Measurements from ENCODE around the gene CD9. TPM values are rescaled to one million over a fixed set of nuclear protein-coding genes. Genes with fewer than 3 reads are reported as not detected.

CD9 gene
- total RNA-seq, 2 experiments from 2014 or later, result 3.8 to 20.4 TPM

DNA sequence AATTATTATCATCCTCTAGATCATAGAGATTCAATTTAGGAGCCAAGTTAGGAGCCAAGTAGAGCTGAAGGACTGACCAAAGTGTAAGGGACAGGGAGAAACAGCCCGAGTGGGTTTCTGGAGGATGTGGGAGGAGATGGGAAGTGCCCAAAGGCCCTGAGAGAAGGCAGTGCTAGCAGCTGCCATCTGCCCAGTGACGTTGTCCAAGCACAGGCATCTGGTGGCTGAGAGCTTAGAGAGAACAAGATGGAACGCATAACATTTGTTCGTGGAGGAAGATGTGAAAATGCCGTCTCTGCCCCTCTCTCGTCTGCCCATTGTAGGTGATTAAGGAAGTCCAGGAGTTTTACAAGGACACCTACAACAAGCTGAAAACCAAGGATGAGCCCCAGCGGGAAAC lies 34.7 kb downstream of the CD9 start:
- H3K4me3 Mint-ChIP-seq, result no peak overlapping the region
- no peak overlapping the region for H3K27ac Mint-ChIP-seq
- CTCF ChIA-PET, result interaction anchor here (0.9 to 1.2 kb wide), 2 partner anchors 39 to 166 kb away, joined by 3 to 4 read pairs; no protein-coding TSS in a partner anchor
- H3K36me3 Mint-ChIP-seq, result no peaks in the 10 kb centered on the region
- ATAC-seq (no peak), DNase-seq (no peak)
- H3K27me3 Mint-ChIP-seq, result peaks cover 12% of the 10 kb centered on the region
- H3K9me3 Mint-ChIP-seq (ENCODE audit: low read depth), result no peaks in the 10 kb centered on the region
- peaks cover 29% of the 10 kb centered on the region for H3K4me1 Mint-ChIP-seq

GRCh38 chr12:6235499-6235898 lies 35.3 kb downstream of the CD9 start:
- Mint-ChIP-seq H3K36me3 (no peaks in the 10 kb centered on the region), H3K27ac (no peak overlapping the region), H3K9me3 (ENCODE audit: low read depth) (no peaks in the 10 kb centered on the region), H3K4me1 (peaks cover 23% of the 10 kb centered on the region), H3K4me3 (no peak overlapping the region), H3K27me3 (peaks cover 12% of the 10 kb centered on the region)
- ATAC-seq, result no peak
- CTCF ChIA-PET, result interaction anchor here (1.2 kb wide), 1 partner anchor 39 kb away, joined by 4 read pairs; no protein-coding TSS in a partner anchor
- DNase-seq, result no peak

DNA sequence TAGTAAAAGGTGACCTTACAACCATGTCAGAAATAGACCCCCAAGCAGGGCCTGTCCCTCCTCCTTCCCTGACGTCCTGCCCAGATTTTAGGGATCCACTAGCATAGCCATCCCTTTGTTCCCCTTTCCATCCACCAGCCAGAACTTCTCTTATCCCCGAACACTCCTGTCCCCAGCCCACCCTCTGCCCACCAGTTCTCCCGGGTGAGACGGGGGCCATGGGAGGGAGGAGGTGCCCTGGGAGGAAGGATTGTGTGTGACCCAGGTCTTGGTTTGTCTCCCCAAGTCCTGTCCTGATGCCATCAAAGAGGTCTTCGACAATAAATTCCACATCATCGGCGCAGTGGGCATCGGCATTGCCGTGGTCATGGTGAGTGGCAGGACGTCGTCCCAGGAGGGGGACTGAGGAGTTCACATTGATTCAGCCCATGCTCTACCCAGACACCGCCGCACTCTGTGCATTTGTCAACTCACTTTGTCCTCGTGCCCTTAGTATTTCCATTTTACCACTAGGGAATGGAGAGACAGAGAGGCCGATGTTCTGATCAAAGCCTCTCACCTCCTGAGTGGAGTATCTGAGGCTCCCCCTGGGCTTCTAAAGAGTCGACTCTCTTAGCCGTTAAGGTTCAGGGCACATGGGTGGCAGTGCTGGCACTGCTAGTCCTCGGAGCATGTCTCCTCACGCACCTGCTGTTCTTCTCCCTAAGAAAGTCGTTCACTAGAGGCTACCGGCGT lies 35.9 kb downstream of the CD9 start:
- no peak overlapping the region for H3K27ac Mint-ChIP-seq
- no peak overlapping the region for H3K4me3 Mint-ChIP-seq
- ATAC-seq, result no peak
- H3K36me3 Mint-ChIP-seq, result no peaks in the 10 kb centered on the region
- peaks cover 17% of the 10 kb centered on the region for H3K4me1 Mint-ChIP-seq
- CTCF ChIA-PET, result no interaction called here
- no peak for DNase-seq
- no peaks in the 10 kb centered on the region for H3K9me3 Mint-ChIP-seq (ENCODE audit: low read depth)
- peaks cover 12% of the 10 kb centered on the region for H3K27me3 Mint-ChIP-seq

- DNase-seq, result no peak
- Mint-ChIP-seq H3K27ac (no peak overlapping the region), H3K36me3 (no peaks in the 10 kb centered on the region), H3K27me3 (peaks cover 12% of the 10 kb centered on the region), H3K4me1 (peaks cover 12% of the 10 kb centered on the region), H3K9me3 (ENCODE audit: low read depth) (no peaks in the 10 kb centered on the region), H3K4me3 (no peak overlapping the region)
- ATAC-seq, result no peak
- CTCF ChIA-PET, result no interaction called here
Measured at GRCh38 chr12:6236641-6236940, 36.4 kb downstream of the CD9 start.

- H3K4me1 Mint-ChIP-seq, result peaks cover 3% of the 10 kb centered on the region
- H3K36me3 Mint-ChIP-seq, result no peaks in the 10 kb centered on the region
- CTCF ChIA-PET, result no interaction called here
- no peak overlapping the region for H3K27ac Mint-ChIP-seq
- DNase-seq, result no peak
- peaks cover 12% of the 10 kb centered on the region for H3K27me3 Mint-ChIP-seq
- no peak overlapping the region for H3K4me3 Mint-ChIP-seq
- no peak for ATAC-seq
- no peaks in the 10 kb centered on the region for H3K9me3 Mint-ChIP-seq (ENCODE audit: low read depth)
Measured at GRCh38 chr12:6237830-6238229, 37.6 kb downstream of the CD9 start.

GRCh38 chr12:6238875-6239274 lies 38.7 kb downstream of the CD9 start:
- DNase-seq (no peak), ATAC-seq (no peak)
- Mint-ChIP-seq H3K36me3 (no peaks in the 10 kb centered on the region), H3K4me1 (no peaks in the 10 kb centered on the region), H3K9me3 (ENCODE audit: low read depth) (no peaks in the 10 kb centered on the region), H3K4me3 (no peak overlapping the region), H3K27ac (no peak overlapping the region), H3K27me3 (peaks cover 11% of the 10 kb centered on the region)
- CTCF ChIA-PET, result no interaction called here

DNA sequence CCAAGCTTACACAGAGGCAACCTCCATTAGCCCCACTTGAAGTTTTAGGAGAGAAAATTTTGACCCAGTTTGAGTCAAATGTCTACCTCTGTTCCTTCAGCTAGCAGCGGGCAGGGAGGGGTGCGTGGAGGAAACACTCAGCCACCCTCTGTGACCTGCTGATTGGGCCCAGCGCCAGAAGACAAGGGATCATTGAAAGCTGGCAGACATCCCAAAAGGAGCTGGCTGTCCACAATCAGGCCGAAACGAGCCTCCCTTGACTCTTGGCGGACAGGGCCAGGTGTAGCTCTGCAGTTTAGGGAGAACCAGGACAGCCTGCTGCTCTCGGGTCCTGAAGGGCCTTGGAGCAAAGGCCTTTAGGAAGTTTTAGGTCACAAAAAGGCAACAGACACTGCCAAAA lies 41.3 kb downstream of the CD9 start:
- CTCF ChIA-PET, result interaction anchor here (1.1 to 1.2 kb wide), 2 partner anchors 37 to 46 kb away, joined by 3 read pairs; no protein-coding TSS in a partner anchor
- H3K27ac Mint-ChIP-seq, result no peak overlapping the region
- peaks cover 9% of the 10 kb centered on the region for H3K27me3 Mint-ChIP-seq
- DNase-seq (no peak), ATAC-seq (no peak)
- no peaks in the 10 kb centered on the region for H3K36me3 Mint-ChIP-seq
- no peak overlapping the region for H3K4me3 Mint-ChIP-seq
- H3K9me3 Mint-ChIP-seq (ENCODE audit: low read depth), result no peaks in the 10 kb centered on the region
- H3K4me1 Mint-ChIP-seq, result no peaks in the 10 kb centered on the region

- no peaks in the 10 kb centered on the region for H3K36me3 Mint-ChIP-seq
- no peak overlapping the region for H3K27ac Mint-ChIP-seq
- DNase-seq, result no peak
- CTCF ChIA-PET, result no interaction called here
- H3K4me1 Mint-ChIP-seq, result no peaks in the 10 kb centered on the region
- H3K4me3 Mint-ChIP-seq, result no peak overlapping the region
- no peaks in the 10 kb centered on the region for H3K9me3 Mint-ChIP-seq (ENCODE audit: low read depth)
- ATAC-seq, result no peak
- peaks cover 15% of the 10 kb centered on the region for H3K27me3 Mint-ChIP-seq
Measured at GRCh38 chr12:6249580-6249979, 49.4 kb downstream of the CD9 start.

DNA sequence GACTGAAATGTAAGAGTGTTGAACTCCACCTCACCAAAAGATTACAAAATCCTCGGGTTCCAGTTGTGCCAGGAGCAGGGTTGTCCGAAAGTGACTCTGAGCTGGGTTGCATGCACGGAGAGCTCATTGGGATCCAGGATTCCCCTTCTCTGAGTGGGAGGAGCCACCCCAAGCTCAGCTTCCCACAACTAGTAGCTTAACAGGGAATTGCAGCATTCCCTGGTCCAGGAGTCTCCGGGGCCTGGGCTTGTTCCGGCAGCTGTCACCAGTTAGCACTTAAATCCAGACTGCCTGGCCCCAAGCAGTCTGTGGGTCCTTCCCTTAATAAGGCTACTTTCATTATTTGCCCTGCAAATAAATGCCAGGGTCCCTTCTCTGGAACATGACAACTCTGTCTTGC lies 50.1 kb downstream of the CD9 start:
- H3K4me3 Mint-ChIP-seq, result no peak overlapping the region

DNA sequence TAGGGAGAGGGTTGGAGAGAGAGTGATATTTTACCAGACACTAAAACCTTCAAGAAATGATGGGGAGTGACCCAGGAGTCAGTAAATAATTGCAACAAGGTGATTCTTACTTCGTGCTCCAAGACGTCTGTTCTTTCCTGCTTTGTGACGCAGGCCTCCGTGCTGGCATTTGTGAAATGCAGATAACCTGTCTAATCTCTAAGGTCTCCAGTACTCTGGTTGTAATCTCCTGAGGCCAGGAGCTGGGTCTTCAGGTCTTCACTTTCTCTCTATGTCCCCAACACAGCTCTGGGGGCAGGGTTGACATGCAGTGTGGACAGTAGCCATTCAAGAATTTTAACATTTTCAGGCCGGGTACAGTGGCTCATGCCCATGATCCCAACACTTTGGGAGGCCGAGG lies 53.1 kb downstream of the CD9 start:
- no peaks in the 10 kb centered on the region for H3K9me3 Mint-ChIP-seq (ENCODE audit: low read depth)
- peaks cover 22% of the 10 kb centered on the region for H3K27me3 Mint-ChIP-seq
- ATAC-seq (no peak), DNase-seq (no peak)
- H3K27ac Mint-ChIP-seq, result no peak overlapping the region
- H3K4me1 Mint-ChIP-seq, result no peaks in the 10 kb centered on the region
- H3K4me3 Mint-ChIP-seq, result no peak overlapping the region
- no peaks in the 10 kb centered on the region for H3K36me3 Mint-ChIP-seq
- CTCF ChIA-PET, result no interaction called here

More for the DNA sequence above, 50.1 kb downstream of the CD9 start:
- H3K27me3 Mint-ChIP-seq, result peaks cover 15% of the 10 kb centered on the region
- no peaks in the 10 kb centered on the region for H3K36me3 Mint-ChIP-seq
- H3K9me3 Mint-ChIP-seq (ENCODE audit: low read depth), result no peaks in the 10 kb centered on the region
- no peak overlapping the region for H3K27ac Mint-ChIP-seq
- CTCF ChIA-PET, result no interaction called here
- no peak for ATAC-seq
- no peak for DNase-seq
- H3K4me1 Mint-ChIP-seq, result no peaks in the 10 kb centered on the region

GRCh38 chr12:6254491-6254890 lies 54.3 kb downstream of the CD9 start:
- Mint-ChIP-seq H3K4me3 (no peak overlapping the region), H3K9me3 (ENCODE audit: low read depth) (no peaks in the 10 kb centered on the region), H3K27ac (no peak overlapping the region), H3K27me3 (peaks cover 19% of the 10 kb centered on the region), H3K36me3 (no peaks in the 10 kb centered on the region), H3K4me1 (no peaks in the 10 kb centered on the region)
- ATAC-seq, result no peak
- DNase-seq, result no peak
- CTCF ChIA-PET, result no interaction called here

DNA sequence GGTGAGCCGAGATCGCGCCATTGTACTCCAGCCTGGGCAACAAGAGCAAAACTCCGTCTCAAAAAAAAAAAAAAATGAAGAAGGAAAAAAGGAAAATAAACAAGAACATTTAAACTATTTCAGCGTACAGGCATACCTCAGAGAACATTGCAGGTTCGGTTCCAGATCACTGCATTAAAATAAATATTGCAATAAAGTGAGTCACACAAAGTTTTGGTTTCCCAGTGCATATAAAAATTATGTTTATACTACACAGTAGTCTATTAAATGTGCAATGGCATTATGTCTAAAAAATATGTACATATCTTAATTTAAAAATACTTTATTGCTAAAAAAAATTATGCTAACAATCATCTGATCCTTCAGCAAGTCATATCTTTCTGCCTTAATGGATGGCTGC lies 56.8 kb downstream of the CD9 start:
- Mint-ChIP-seq H3K4me1 (peaks cover 3% of the 10 kb centered on the region), H3K36me3 (no peaks in the 10 kb centered on the region), H3K27ac (no peak overlapping the region), H3K9me3 (ENCODE audit: low read depth) (no peaks in the 10 kb centered on the region), H3K27me3 (peaks cover 14% of the 10 kb centered on the region), H3K4me3 (no peak overlapping the region)
- no peak for DNase-seq
- CTCF ChIA-PET, result no interaction called here
- no peak for ATAC-seq

- no peak overlapping the region for H3K4me3 Mint-ChIP-seq
- H3K27ac Mint-ChIP-seq, result no peak overlapping the region
- ATAC-seq (no peak), DNase-seq (no peak)
- no peaks in the 10 kb centered on the region for H3K36me3 Mint-ChIP-seq
- no peaks in the 10 kb centered on the region for H3K9me3 Mint-ChIP-seq (ENCODE audit: low read depth)
- H3K4me1 Mint-ChIP-seq, result peaks cover 7% of the 10 kb centered on the region
- CTCF ChIA-PET, result interaction anchor here (1.2 to 1.6 kb wide), 2 partner anchors 17 to 66 kb away, joined by 3 to 4 read pairs; no protein-coding TSS in a partner anchor
- peaks cover 9% of the 10 kb centered on the region for H3K27me3 Mint-ChIP-seq
Measured at GRCh38 chr12:6262211-6262610, 62.0 kb downstream of the CD9 start.

- ATAC-seq (no peak), DNase-seq (no peak)
- no peaks in the 10 kb centered on the region for H3K36me3 Mint-ChIP-seq
- peaks cover 9% of the 10 kb centered on the region for H3K4me1 Mint-ChIP-seq
- H3K27ac Mint-ChIP-seq, result no peak overlapping the region
- H3K9me3 Mint-ChIP-seq (ENCODE audit: low read depth), result no peaks in the 10 kb centered on the region
- H3K27me3 Mint-ChIP-seq, result peaks cover 6% of the 10 kb centered on the region
- H3K4me3 Mint-ChIP-seq, result no peak overlapping the region
- CTCF ChIA-PET, result interaction anchor here (1.2 to 1.6 kb wide), 2 partner anchors 17 to 67 kb away, joined by 3 to 4 read pairs; no protein-coding TSS in a partner anchor
Measured at GRCh38 chr12:6262623-6263022, 62.4 kb downstream of the CD9 start.

Data from activated CD8-positive, alpha-beta memory T cell treated with anti-CD3 and anti-CD28 coated beads, Interleukin-2, amount 10 ng/mL, durations not matched to agents 7 days and 5 days (primary cell).